HepG2 (cell line): ENCODE results near the gene PRPSAP1. TPM values are rescaled to one million over a fixed set of nuclear protein-coding genes. Genes with fewer than 3 reads are reported as not detected.

Source experiments
- BCL6 ChIP-seq: IDR thresholded peaks from 2 replicates; pipeline ENCODE4 v1.6.1; 2016; ENCODE audit warnings: missing genetic modification reagents, missing compliant biosample characterization
- DMAP1 ChIP-seq: IDR thresholded peaks from 2 replicates; pipeline ENCODE4 v1.6.1; 2016
- EP300 ChIP-seq, 3 experiments: sonication (generic) in 1 of 3; formaldehyde crosslinking in 1 of 3; IDR thresholded peaks; 2 replicates each; pipeline versions ENCODE4 v1.5.1 to v1.6.1; 2011 to 2020; ENCODE audit warnings: low read depth in 2 of 3, low read length in 2 of 3, borderline replicate concordance in 1 of 3, improper control_type of control experiment in 1 of 3, mild to moderate bottlenecking in 1 of 3, missing genetic modification reagents in 1 of 3, moderate library complexity in 1 of 3
- KLF13 ChIP-seq: sonication (generic); formaldehyde crosslinking; IDR thresholded peaks from 2 replicates; pipeline ENCODE4 v1.4.0; 2020; ENCODE audit warnings: mild to moderate bottlenecking, missing genetic modification reagents
- KMT2A ChIP-seq: sonication (generic); formaldehyde crosslinking; IDR thresholded peaks from 2 replicates; pipeline ENCODE4 v1.4.0; 2020; ENCODE audit warnings: missing genetic modification reagents
- MAZ ChIP-seq, 2 experiments: sonication (generic) in 1 of 2; formaldehyde crosslinking in 1 of 2; IDR thresholded peaks; 2 replicates each; pipeline versions ENCODE4 v1.5.0 to v1.6.1; 2012 to 2020; ENCODE audit warnings: low read depth in 2 of 2, mild to moderate bottlenecking in 2 of 2, borderline replicate concordance in 1 of 2, improper control_type of control experiment in 1 of 2, low read length in 1 of 2, missing genetic modification reagents in 1 of 2, moderate library complexity in 1 of 2
- REXO4 ChIP-seq: sonication (generic); formaldehyde crosslinking; IDR thresholded peaks from 2 replicates; pipeline ENCODE4 v1.8.0; 2022; ENCODE audit warnings: missing genetic modification reagents, mild to moderate bottlenecking, borderline replicate concordance
- RORA ChIP-seq: sonication (generic); formaldehyde crosslinking; IDR thresholded peaks from 2 replicates; pipeline ENCODE4 v1.5.0; 2020; ENCODE audit warnings: mild to moderate bottlenecking, missing genetic modification reagents, moderate library complexity
- TBP ChIP-seq: sonication (generic); formaldehyde crosslinking; IDR thresholded peaks from 2 replicates; pipeline ENCODE4 v1.5.0; 2020; ENCODE audit warnings: missing genetic modification reagents
- TGIF2 ChIP-seq: IDR thresholded peaks from 2 replicates; pipeline ENCODE4 v1.6.1; 2016; ENCODE audit warnings: control low read depth, missing compliant biosample characterization
- ZNF20 ChIP-seq: sonication (generic); formaldehyde crosslinking; IDR thresholded peaks from 2 replicates; pipeline ENCODE4 v1.4.0; 2020; ENCODE audit warnings: mild to moderate bottlenecking, moderate library complexity, missing genetic modification reagents
- ZNF343 ChIP-seq: sonication (generic); formaldehyde crosslinking; IDR thresholded peaks from 2 replicates; pipeline ENCODE4 v1.4.0; 2020; ENCODE audit warnings: mild to moderate bottlenecking, missing genetic modification reagents
- ZNF569 ChIP-seq: sonication (generic); formaldehyde crosslinking; IDR thresholded peaks from 2 replicates; pipeline ENCODE4 v1.5.0; 2020; ENCODE audit warnings: mild to moderate bottlenecking, missing genetic modification reagents, moderate library complexity, borderline replicate concordance
- polyA plus RNA-seq, 8 experiments: library from polyadenylated mRNA; depleted of rRNA in 3 of 8; stranded (reverse) in 7 of 8; unstranded in 1 of 8; fragments of >200 nt; fragmentation: Illumina TruSeq in 4 of 8; extraction: Trizol in 4 of 8; gene quantifications; 2 replicates each; pipeline versions ENCODE4 v1.2.1 to v1.2.3, GENCODE V29; 2011 to 2016; ENCODE audit warnings: low read depth in 4 of 8, missing spikeins in 1 of 8, mixed read lengths in 1 of 8; ENCODE audit not compliant: insufficient read depth in 1 of 8
- total RNA-seq, 5 experiments: library from RNA; depleted of rRNA; stranded (reverse); fragments of >200 nt; fragmentation: Illumina TruSeq; extraction: Trizol; gene quantifications; 2 replicates each; pipeline ENCODE4 v1.2.3, GENCODE V29; 2016; ENCODE audit warnings: low read depth in 1 of 5
- TF ChIP-seq, protein P1 (sequence below): sonication (generic); formaldehyde crosslinking; IDR thresholded peaks from 2 replicates; pipeline ENCODE4 v1.4.0; 2020; ENCODE audit warnings: mild to moderate bottlenecking, missing genetic modification reagents
- TF ChIP-seq, protein P2 (sequence below): sonication (generic); formaldehyde crosslinking; conservative IDR thresholded peaks from 2 replicates; pipeline ENCODE4 v1.4.0; 2020; ENCODE audit warnings: missing genetic modification reagents
- TF ChIP-seq, protein P3 (sequence below): sonication (generic); formaldehyde crosslinking; IDR thresholded peaks from 2 replicates; pipeline ENCODE4 v1.4.0; 2020; ENCODE audit warnings: missing genetic modification reagents
- TF ChIP-seq, protein P4 (sequence below): sonication (generic); formaldehyde crosslinking; IDR thresholded peaks from 2 replicates; pipeline ENCODE4 v1.5.1; 2020; ENCODE audit warnings: mild to moderate bottlenecking, missing genetic modification reagents

The PRPSAP1 gene
- total and polyA plus RNA-seq, 2 of the 13 experiments (the other 11 are each of a cell fraction or from before 2014, with no cell fraction given) = 91.1 to 314 TPM

DNA sequence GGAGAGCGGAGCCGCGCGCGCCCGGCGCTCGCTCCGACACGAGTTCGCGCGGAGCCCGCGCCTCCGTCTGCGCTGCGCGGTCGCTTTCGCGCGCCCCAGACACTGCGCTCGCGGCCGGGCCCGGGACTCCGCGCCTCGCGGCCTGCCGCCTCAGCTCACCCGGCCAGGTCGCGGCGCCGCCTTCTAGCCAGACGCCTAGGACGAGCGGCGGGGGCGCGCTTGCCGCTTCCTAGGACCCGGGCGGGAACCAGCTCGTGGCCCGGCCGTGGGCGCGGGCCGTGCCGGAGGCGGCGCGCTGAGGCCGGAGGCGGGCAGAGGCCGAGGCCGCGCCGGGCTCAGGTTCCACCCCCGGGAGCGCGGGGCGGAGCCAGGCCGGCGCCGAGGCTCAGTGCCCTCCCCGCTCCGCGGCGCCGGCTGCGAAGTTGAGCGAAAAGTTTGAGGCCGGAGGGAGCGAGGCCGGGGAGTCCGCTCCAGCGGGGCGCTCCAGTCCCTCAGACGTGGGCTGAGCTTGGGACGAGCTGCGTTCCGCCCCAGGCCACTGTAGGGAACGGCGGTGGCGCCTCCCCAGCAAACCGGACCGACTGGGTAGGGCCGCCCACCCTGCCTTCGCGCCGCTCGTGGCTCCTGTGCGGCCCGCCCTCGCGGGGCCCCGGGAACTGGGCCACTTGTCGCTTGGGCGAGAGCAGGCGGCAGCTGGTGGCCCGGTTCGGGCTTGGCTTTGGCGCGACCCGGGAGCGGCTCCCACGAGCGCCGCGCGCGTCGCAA is 30.7 kb upstream of the PRPSAP1 start, which contains the start of gene SPHK1 (continued):
- TF ChIP-seq EP300 (IDR thresholded peaks at IDR 0.05; ENCODE audit: low read depth in 2 of 2, low read length in 2 of 2) = 0 out of 4 replicates have a peak, but pooled peaks of 1 of the 2 experiments have one; percentile 3
- TF ChIP-seq EP300 (CRISPR knock-in tag; IDR thresholded peaks at IDR 0.05; ENCODE audit: borderline replicate concordance) = no peak
- TF ChIP-seq, protein P1, sequence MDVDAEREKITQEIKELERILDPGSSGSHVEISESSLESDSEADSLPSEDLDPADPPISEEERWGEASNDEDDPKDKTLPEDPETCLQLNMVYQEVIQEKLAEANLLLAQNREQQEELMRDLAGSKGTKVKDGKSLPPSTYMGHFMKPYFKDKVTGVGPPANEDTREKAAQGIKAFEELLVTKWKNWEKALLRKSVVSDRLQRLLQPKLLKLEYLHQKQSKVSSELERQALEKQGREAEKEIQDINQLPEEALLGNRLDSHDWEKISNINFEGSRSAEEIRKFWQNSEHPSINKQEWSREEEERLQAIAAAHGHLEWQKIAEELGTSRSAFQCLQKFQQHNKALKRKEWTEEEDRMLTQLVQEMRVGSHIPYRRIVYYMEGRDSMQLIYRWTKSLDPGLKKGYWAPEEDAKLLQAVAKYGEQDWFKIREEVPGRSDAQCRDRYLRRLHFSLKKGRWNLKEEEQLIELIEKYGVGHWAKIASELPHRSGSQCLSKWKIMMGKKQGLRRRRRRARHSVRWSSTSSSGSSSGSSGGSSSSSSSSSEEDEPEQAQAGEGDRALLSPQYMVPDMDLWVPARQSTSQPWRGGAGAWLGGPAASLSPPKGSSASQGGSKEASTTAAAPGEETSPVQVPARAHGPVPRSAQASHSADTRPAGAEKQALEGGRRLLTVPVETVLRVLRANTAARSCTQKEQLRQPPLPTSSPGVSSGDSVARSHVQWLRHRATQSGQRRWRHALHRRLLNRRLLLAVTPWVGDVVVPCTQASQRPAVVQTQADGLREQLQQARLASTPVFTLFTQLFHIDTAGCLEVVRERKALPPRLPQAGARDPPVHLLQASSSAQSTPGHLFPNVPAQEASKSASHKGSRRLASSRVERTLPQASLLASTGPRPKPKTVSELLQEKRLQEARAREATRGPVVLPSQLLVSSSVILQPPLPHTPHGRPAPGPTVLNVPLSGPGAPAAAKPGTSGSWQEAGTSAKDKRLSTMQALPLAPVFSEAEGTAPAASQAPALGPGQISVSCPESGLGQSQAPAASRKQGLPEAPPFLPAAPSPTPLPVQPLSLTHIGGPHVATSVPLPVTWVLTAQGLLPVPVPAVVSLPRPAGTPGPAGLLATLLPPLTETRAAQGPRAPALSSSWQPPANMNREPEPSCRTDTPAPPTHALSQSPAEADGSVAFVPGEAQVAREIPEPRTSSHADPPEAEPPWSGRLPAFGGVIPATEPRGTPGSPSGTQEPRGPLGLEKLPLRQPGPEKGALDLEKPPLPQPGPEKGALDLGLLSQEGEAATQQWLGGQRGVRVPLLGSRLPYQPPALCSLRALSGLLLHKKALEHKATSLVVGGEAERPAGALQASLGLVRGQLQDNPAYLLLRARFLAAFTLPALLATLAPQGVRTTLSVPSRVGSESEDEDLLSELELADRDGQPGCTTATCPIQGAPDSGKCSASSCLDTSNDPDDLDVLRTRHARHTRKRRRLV = no peak
- no peak for TF ChIP-seq TGIF2 (CRISPR knock-in tag)
- TF ChIP-seq REXO4 (CRISPR knock-in tag) = 0 out of 2 replicates have a peak, but pooled peaks have one; percentile 61
- peak; percentile 26; the same call in 1 of the 2 replicates for TF ChIP-seq KMT2A
- TF ChIP-seq TBP (CRISPR knock-in tag) = no peak
- peak; percentile 45; the same call in 1 of the 2 replicates for TF ChIP-seq MAZ (IDR thresholded peaks at IDR 0.05; ENCODE audit: borderline replicate concordance, low read depth, low read length)
- peak; percentile 60 for TF ChIP-seq MAZ (CRISPR knock-in tag; IDR thresholded peaks at IDR 0.05; ENCODE audit: low read depth)
- no peak for TF ChIP-seq ZNF569
- peak; percentile 43; the same call in 1 of the 2 replicates for TF ChIP-seq ZNF343 (CRISPR knock-in tag)
- TF ChIP-seq ZNF20 (CRISPR knock-in tag) = no peak
- TF ChIP-seq BCL6 = peak; percentile 40; the same call in 1 of the 2 replicates
- TF ChIP-seq, protein P2, sequence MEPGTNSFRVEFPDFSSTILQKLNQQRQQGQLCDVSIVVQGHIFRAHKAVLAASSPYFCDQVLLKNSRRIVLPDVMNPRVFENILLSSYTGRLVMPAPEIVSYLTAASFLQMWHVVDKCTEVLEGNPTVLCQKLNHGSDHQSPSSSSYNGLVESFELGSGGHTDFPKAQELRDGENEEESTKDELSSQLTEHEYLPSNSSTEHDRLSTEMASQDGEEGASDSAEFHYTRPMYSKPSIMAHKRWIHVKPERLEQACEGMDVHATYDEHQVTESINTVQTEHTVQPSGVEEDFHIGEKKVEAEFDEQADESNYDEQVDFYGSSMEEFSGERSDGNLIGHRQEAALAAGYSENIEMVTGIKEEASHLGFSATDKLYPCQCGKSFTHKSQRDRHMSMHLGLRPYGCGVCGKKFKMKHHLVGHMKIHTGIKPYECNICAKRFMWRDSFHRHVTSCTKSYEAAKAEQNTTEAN (CRISPR knock-in tag) = peak; percentile 12; the same call in 1 of the 2 replicates
- TF ChIP-seq DMAP1 = no peak; the same call in 1 of the 2 replicates
- TF ChIP-seq RORA (CRISPR knock-in tag) = no peak
- TF ChIP-seq KLF13 (CRISPR knock-in tag) = no peak
- TF ChIP-seq, protein P3, sequence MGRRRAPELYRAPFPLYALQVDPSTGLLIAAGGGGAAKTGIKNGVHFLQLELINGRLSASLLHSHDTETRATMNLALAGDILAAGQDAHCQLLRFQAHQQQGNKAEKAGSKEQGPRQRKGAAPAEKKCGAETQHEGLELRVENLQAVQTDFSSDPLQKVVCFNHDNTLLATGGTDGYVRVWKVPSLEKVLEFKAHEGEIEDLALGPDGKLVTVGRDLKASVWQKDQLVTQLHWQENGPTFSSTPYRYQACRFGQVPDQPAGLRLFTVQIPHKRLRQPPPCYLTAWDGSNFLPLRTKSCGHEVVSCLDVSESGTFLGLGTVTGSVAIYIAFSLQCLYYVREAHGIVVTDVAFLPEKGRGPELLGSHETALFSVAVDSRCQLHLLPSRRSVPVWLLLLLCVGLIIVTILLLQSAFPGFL = peak; percentile 91; the same call in 1 of the 2 replicates
- TF ChIP-seq, protein P4, sequence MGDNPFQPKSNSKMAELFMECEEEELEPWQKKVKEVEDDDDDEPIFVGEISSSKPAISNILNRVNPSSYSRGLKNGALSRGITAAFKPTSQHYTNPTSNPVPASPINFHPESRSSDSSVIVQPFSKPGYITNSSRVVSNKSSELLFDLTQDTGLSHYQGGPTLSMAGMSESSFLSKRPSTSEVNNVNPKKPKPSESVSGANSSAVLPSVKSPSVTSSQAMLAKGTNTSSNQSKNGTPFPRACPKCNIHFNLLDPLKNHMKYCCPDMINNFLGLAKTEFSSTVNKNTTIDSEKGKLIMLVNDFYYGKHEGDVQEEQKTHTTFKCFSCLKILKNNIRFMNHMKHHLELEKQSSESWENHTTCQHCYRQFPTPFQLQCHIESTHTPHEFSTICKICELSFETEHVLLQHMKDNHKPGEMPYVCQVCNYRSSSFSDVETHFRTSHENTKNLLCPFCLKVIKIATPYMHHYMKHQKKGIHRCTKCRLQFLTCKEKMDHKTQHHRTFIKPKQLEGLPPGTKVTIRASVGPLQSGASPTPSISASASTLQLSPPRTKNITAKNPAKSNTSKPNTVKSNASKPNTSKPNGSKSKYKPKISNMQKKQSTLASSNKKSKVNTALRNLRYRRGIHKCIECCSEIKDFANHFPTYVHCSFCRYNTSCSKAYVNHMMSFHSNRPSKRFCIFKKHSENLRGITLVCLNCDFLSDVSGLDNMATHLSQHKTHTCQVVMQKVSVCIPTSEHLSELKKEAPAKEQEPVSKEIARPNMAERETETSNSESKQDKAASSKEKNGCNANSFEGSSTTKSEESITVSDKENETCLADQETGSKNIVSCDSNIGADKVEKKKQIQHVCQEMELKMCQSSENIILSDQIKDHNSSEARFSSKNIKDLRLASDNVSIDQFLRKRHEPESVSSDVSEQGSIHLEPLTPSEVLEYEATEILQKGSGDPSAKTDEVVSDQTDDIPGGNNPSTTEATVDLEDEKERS = no peak
